Tibial nerve (tissue), 4 donors: Measurements from ENCODE around the gene DDIT4. TPM values are rescaled to one million over a fixed set of nuclear protein-coding genes. Genes with fewer than 3 reads are reported as not detected.

Source experiments
- DNase-seq, 2 donors: peaks; one replicate each; pipeline ENCODE4 v3.0.0-alpha.2; 2019; ENCODE audit warnings: low spot score in 2 of 2
- H3K27ac ChIP-seq, 4 donors: fragments of 200-600 bp; sonication (generic) in 3 of 4; one replicate each; pipeline ENCODE4 v1.5.1; 2017 to 2019; ENCODE audit warnings: mild to moderate bottlenecking in 1 of 4
- H3K27me3 ChIP-seq, 2 donors: fragments of 200-600 bp; sonication (generic) in 1 of 2; one replicate each; pipeline versions ENCODE4 v1.5.1 to v1.6.0; 2017 to 2019
- H3K36me3 ChIP-seq, 3 donors: fragments of 200-600 bp; sonication (generic); one replicate each; pipeline ENCODE4 v1.5.1; 2018 to 2019
- H3K4me1 ChIP-seq, 4 donors: fragments of 200-600 bp; sonication (generic) in 3 of 4; one replicate each; pipeline ENCODE4 v1.5.1; 2017 to 2019
- H3K4me3 ChIP-seq, 4 donors: fragments of 200-600 bp; sonication (generic) in 3 of 4; one replicate each; pipeline ENCODE4 v1.5.1; 2017 to 2019; ENCODE audit warnings: mild to moderate bottlenecking in 1 of 4, moderate library complexity in 1 of 4
- H3K9me3 ChIP-seq, 4 donors: fragments of 200-600 bp; sonication (generic) in 3 of 4; one replicate each; pipeline ENCODE4 v1.5.1; 2017 to 2019
- EP300 ChIP-seq, 2 donors: sonication (generic); formaldehyde crosslinking; IDR thresholded peaks; one replicate each; pipeline ENCODE4 v1.6.1; 2017; ENCODE audit warnings: antibody characterized with exemption in 2 of 2, mild to moderate bottlenecking in 1 of 2
- POLR2A ChIP-seq, 2 donors: fragments of 450-650 bp; IDR thresholded peaks; one replicate each; pipeline ENCODE4 v1.6.1; 2017; ENCODE audit warnings: antibody characterized with exemption in 2 of 2, mild to moderate bottlenecking in 2 of 2, moderate library complexity in 2 of 2
- WGBS, 2 donors: methylation state at CpG; one replicate each; pipeline ENCODE4 v1.1.5; 2018; 5-methylcytosine and 5-hydroxymethylcytosine counted together
- total RNA-seq, 4 donors: library from RNA; depleted of rRNA; stranded (reverse); fragments of >200 nt; gene quantifications; one replicate each; pipeline ENCODE4 v1.1.0, GENCODE V29; 2016
- TF ChIP-seq, protein P1 (sequence below), 5 experiments: fragments of 200-600 bp in 3 of 5; fragments of 450-650 bp in 2 of 5; sonication (generic) in 3 of 5; IDR thresholded peaks; one replicate each; pipeline ENCODE4 v1.5.1; 2016 to 2019; ENCODE audit warnings: antibody characterized with exemption in 5 of 5, mild to moderate bottlenecking in 3 of 5, moderate library complexity in 2 of 5

The DDIT4 gene
- total RNA-seq, 4 donors from 2014 or later = 1,317 to 2,202 (median 1,604) TPM

- H3K4me3 ChIP-seq = peak overlapping the region; percentile 78 to 98 (median 90)
- WGBS, 2 donors = 25 to 38% methylated on average over 4 of the region's 4 CpGs
- peak overlapping the region; percentile 89 to 100 (median 97) for H3K27ac ChIP-seq
These were observed 2.3 kb downstream of the DDIT4 start for GRCh38 chr10:72276013-72276387.

DNA sequence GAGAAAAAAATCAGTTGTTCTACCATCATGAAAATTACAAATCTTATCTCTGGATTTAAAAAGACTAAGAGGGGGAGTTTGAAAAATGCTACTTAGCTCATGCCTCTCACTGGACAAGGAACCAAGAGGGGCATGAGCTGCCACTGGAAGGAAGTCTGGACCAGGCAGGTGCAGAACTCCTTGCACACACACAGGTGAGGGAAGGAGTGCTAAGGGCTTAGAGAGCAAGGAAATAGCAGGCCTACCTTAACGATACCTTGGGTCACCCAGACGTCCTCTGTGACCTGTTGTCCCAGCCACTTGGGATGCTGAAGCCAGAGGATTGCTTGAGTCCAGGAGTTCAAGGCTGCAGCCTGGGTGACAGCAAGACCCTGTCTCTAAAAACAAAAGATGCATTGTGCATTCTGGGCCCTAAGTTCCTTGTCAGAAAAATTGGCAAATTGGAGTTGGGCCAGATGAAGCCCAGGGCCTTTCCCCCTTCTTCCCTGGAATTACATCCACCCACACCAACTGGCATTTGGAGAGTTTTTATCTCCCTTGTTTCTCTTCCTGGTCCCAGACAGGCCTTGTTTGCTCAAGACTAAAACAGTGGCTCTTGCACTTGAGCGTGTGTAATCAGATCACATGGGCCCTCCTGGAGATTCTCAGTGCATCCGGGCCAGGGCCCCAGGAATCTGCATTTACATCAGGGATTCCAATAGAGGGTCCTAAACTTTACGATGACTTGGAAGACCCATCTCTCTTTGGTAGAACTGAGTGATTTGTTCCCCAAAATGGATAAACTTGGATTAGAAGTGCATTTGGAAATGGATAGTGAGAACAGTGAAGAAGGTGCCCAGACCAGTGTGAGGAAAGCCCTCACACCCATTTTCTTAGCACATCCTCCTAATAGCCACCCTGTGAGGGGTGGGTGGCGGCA, 3.0 kb downstream of the DDIT4 start:
- WGBS, 2 donors = 50% methylated on average over 6 of the region's 6 CpGs
- Histone ChIP-seq H3K4me1 (peaks cover 0 to 48% (median 27%) of the 10 kb centered on the region in 4 donors), H3K36me3 (peaks cover 4 to 27% (median 24%) of the 10 kb centered on the region in 3 donors), H3K9me3 (no peaks in the 10 kb centered on the region), H3K27ac (peak overlapping the region; percentile 89 to 100 (median 97)), H3K27me3 (no peaks in the 10 kb centered on the region), H3K4me3 (peak overlapping the region; percentile 78 to 98 (median 90))
- TF ChIP-seq POLR2A (IDR thresholded peaks at IDR 0.05) = peak in 1 of 2 donors; percentile 30
- TF ChIP-seq, protein P1, sequence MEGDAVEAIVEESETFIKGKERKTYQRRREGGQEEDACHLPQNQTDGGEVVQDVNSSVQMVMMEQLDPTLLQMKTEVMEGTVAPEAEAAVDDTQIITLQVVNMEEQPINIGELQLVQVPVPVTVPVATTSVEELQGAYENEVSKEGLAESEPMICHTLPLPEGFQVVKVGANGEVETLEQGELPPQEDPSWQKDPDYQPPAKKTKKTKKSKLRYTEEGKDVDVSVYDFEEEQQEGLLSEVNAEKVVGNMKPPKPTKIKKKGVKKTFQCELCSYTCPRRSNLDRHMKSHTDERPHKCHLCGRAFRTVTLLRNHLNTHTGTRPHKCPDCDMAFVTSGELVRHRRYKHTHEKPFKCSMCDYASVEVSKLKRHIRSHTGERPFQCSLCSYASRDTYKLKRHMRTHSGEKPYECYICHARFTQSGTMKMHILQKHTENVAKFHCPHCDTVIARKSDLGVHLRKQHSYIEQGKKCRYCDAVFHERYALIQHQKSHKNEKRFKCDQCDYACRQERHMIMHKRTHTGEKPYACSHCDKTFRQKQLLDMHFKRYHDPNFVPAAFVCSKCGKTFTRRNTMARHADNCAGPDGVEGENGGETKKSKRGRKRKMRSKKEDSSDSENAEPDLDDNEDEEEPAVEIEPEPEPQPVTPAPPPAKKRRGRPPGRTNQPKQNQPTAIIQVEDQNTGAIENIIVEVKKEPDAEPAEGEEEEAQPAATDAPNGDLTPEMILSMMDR (IDR thresholded peaks at IDR 0.05) = peak in 1 of 5 experiments; percentile 33
- peak in 1 of 2 donors; percentile 71 for TF ChIP-seq EP300 (IDR thresholded peaks at IDR 0.05)
- DNase-seq = no peak

More at GRCh38 chr10:72276013-72276387, 2.3 kb downstream of the DDIT4 start:
- Histone ChIP-seq H3K36me3 (peaks cover 4 to 27% (median 24%) of the 10 kb centered on the region in 3 donors), H3K4me1 (peaks cover 0 to 52% (median 29%) of the 10 kb centered on the region in 4 donors), H3K27me3 (no peaks in the 10 kb centered on the region), H3K9me3 (no peaks in the 10 kb centered on the region)
- TF ChIP-seq, protein P1 (IDR thresholded peaks at IDR 0.05) = no peak
- TF ChIP-seq POLR2A (IDR thresholded peaks at IDR 0.05) (peak in 1 of 2 donors; percentile 29), EP300 (IDR thresholded peaks at IDR 0.05) (peak in 1 of 2 donors; percentile 7)
- no peak for DNase-seq

- Histone ChIP-seq H3K9me3 (no peaks in the 10 kb centered on the region), H3K4me1 (peaks cover 0 to 40% (median 21%) of the 10 kb centered on the region in 4 donors), H3K27me3 (no peaks in the 10 kb centered on the region), H3K4me3 (peak overlapping the region in 2 of 4 donors; percentile 85 to 96), H3K27ac (peak overlapping the region; percentile 89 to 100 (median 97)), H3K36me3 (peaks cover 4 to 27% (median 24%) of the 10 kb centered on the region in 3 donors)
- no peak for TF ChIP-seq POLR2A (IDR thresholded peaks at IDR 0.05)
- TF ChIP-seq, protein P1 (IDR thresholded peaks at IDR 0.05) = no peak
- no peak for TF ChIP-seq EP300 (IDR thresholded peaks at IDR 0.05)
- no peak for DNase-seq
- 65% methylated on average over 5 of the region's 5 CpGs for WGBS, 2 donors
These were observed 3.7 kb downstream of the DDIT4 start for GRCh38 chr10:72277340-72277995.

- Histone ChIP-seq H3K4me3 (peak overlapping the region in 1 of 4 donors; percentile 85), H3K36me3 (peaks cover 4 to 27% (median 24%) of the 10 kb centered on the region in 3 donors), H3K4me1 (peaks cover 0 to 37% (median 16%) of the 10 kb centered on the region in 4 donors), H3K27ac (peak overlapping the region; percentile 89 to 100 (median 97)), H3K27me3 (no peaks in the 10 kb centered on the region), H3K9me3 (no peaks in the 10 kb centered on the region)
- no peak for DNase-seq
- TF ChIP-seq POLR2A (IDR thresholded peaks at IDR 0.05) = no peak
- peak in 1 of 2 donors; percentile 73 for TF ChIP-seq EP300 (IDR thresholded peaks at IDR 0.05)
- WGBS, 2 donors = 68 to 70% methylated on average over 3 of the region's 3 CpGs
These were observed 4.4 kb downstream of the DDIT4 start for GRCh38 chr10:72277996-72278667.
